KOPT-K1 (cell line): ENCODE data around the gene IFI30.

Source experiments
- H3K27ac ChIP-seq: fragments of 200-600 bp; sonication (generic); 2 replicates; pipeline ENCODE4 v1.5.1; 2016; ENCODE audit warnings: antibody characterized with exemption, mild to moderate bottlenecking, low read depth, low read length; ENCODE audit not compliant: poor library complexity, severe bottlenecking
- H3K36me3 ChIP-seq: fragments of 200-600 bp; sonication (generic); 2 replicates; pipeline ENCODE4 v1.5.1; 2017; ENCODE audit warnings: antibody characterized with exemption, mild to moderate bottlenecking, low read length, moderate library complexity; ENCODE audit not compliant: insufficient read depth
- H3K9me3 ChIP-seq: fragments of 200-600 bp; sonication (generic); 2 replicates; pipeline ENCODE4 v1.5.1; 2017; ENCODE audit warnings: antibody characterized with exemption, low read length, mild to moderate bottlenecking; ENCODE audit not compliant: insufficient read depth, poor library complexity, severe bottlenecking

IFI30 gene

DNA sequence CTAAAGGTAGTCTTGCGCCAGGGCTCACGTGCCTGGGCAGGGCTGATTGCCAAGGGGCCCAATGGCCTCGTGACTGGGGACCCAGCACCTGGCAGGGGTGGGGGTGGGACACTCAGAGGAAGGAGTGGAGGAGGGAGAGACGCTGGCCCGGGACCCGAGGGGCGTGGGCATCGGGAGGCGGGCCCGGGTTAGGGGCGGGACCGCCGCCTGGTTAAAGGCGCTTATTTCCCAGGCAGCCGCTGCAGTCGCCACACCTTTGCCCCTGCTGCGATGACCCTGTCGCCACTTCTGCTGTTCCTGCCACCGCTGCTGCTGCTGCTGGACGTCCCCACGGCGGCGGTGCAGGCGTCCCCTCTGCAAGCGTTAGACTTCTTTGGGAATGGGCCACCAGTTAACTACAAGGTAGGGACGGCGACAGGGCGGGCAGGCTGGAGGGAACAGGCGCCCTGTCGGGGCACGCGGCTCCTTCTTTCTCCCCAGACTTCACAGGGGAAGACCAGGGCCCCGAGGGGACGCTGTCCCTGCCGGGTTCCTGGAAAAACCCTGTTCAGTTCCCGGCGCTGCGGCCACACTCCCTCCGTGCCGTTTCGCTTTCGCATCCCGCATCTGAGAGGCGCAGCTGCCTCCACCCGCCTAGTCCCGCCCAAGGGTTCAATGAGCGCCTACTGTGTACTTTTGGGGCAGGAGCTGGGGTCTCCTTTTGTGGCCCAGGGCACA, at the start of gene IFI30:
Gene IFI30 (plus strand): TSS at position 242 of the 717 bp plus-strand sequence. CDS start 29 bp downstream, at position 271.
- Histone ChIP-seq H3K27ac (peak within 1 kb of the TSS; percentile 47), H3K9me3 (no peaks in the 10 kb centered on the region), H3K36me3 (peaks cover 11% of the 10 kb centered on the region; the same call in 1 of the 2 replicates)

DNA sequence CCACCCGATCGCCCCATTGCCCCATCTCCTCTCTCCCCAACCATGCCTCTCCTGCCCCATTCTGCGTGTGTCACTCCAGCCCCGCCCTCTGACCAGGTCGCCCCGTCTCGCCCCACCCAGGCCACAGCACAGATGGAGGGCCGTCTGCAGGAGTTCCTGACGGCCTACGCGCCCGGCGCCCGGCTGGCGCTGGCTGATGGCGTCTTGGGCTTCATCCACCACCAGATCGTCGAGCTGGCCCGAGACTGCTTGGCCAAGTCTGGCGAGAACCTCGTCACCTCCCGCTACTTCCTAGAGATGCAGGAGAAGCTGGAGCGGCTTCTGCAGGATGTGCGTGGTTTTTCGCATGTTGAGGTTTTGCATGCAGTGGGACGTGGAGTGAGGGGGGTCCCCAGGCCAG, 49.8 kb upstream of the IFI30 start:
- no peak overlapping the region for H3K27ac ChIP-seq
- H3K36me3 ChIP-seq, result peaks cover 56% of the 10 kb centered on the region; the same call in 1 of the 2 replicates
- H3K9me3 ChIP-seq, result no peaks in the 10 kb centered on the region

DNA sequence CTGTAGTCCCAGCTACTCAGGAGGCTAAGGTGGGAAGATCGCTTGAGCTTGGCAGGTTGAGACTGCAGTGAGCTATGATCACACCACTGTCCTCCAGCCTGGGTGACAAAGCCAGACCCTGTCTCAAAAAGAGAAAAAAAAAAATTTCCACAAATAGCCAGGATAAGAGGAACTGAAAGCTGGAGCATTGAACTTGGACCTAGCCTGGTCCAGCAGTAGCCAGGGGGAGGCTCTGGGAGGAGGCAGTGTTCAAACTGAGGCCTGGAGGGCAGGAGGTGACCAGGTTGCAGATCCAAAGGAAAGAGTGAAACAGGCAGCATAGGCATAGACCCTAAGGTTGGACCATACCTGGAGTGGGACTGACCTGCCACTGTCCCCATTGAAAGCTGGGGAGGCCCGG, 47.5 kb upstream of the IFI30 start:
- H3K36me3 ChIP-seq, result peaks cover 75% of the 10 kb centered on the region
- H3K9me3 ChIP-seq, result no peaks in the 10 kb centered on the region
- H3K27ac ChIP-seq, result no peak overlapping the region

DNA sequence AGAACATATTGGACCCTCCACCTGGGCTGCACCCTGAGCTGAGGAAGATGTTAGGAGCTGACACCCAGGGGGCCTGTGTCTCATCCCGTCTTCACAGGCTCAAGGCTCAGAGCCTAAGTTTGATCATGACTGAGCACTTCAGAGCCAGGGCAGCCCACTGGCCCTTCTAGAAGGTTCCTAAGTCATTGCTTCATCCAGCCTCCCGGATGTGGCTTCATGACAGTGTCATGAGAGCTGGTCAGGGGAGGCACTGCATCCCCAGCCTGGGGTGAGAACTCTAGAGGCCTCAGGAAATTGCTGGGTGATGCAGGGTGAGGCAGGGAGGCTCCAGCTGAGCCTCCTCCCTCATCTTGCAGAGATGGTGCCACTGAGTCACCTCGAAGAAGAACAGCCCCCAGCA, 45.6 kb upstream of the IFI30 start:
- H3K36me3 ChIP-seq, result peaks cover 75% of the 10 kb centered on the region
- no peak overlapping the region for H3K27ac ChIP-seq
- H3K9me3 ChIP-seq, result no peaks in the 10 kb centered on the region

DNA sequence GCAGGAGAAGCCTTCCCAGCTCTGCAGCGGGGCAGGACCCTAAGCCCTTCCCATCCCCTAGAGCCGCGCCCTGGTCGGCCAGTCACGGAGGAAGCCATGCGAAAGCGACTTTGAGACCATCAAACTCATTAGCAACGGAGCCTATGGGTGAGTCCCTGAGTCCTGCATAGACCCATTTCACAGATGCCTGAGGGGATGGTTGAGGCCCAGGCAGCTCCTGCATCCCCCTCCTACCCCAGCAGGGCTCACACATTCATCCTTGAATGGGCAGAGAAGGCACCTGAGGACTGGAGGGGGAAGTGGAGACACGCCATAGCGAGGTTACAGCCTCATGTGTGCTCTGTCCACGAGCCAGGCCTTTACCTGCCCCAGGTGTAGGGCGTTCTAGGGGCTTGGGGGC, 44.8 kb upstream of the IFI30 start:
- H3K27ac ChIP-seq, result no peak overlapping the region
- H3K36me3 ChIP-seq, result peaks cover 72% of the 10 kb centered on the region
- H3K9me3 ChIP-seq, result no peaks in the 10 kb centered on the region

DNA sequence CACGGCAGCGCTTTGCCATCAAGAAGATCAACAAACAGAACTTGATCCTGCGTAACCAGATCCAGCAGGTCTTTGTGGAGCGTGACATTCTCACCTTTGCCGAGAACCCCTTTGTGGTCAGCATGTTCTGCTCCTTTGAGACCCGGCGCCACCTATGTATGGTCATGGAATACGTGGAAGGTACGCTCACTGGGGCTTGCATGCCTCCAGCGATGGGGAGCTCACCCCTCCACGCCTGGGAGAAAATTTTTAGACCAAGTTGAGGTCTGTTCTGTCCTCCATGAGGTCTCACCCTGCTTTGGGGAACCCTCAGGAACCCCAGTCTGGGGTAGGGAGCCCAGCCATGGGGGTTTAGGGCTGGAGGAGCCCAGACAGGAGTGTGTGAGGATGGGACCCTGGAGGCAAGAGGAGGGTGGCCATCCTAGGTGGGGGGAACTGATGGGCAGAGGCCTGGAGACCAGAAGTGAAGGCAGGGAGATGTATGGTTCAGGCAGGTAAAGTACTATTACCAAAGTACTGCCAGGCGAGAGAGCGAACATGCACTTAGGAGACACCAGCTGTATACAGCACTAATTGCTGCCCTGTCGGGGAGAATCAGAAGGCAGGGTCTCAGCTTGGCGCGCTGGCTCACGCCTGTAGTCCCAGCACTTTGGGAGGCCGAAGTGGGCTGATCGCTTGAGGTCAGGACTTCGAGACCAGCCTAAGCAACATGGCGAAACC, 42.9 kb upstream of the IFI30 start:
- Histone ChIP-seq H3K9me3 (no peaks in the 10 kb centered on the region), H3K27ac (no peak overlapping the region), H3K36me3 (peaks cover 64% of the 10 kb centered on the region)

DNA sequence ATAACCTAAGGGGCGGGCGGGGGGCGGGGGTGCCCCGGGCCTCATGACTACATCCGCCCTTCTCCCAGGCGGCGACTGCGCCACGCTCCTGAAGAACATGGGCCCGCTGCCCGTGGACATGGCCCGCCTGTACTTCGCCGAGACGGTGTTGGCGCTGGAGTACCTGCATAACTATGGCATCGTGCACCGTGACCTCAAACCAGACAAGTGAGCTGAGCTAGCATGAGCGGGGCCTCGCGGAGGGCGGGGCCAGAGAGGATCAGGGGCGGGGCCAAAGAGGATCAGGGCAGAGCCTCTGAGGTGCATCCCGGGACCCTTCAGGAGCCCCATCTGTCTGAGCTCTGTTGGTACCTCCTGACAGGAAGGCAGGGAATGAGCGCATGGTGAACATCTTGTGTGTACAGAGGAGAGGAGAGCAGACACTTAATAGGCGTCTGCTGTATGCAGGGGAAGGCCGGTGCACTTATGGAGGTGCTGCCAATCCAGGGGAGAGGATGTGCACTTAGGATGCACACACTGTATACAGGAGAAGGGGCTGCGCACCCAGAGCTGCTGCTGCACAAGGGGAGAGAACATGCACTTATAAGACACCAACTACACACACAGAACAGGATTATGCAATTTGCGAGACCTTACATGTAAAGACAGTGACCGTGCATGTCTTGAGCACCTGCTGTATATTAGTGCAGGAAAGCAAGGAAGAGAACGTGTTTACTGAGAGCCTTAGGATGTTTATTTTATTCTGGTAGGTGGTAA, 41.6 kb upstream of the IFI30 start:
- H3K27ac ChIP-seq, result no peak overlapping the region
- H3K9me3 ChIP-seq, result no peaks in the 10 kb centered on the region
- H3K36me3 ChIP-seq, result peaks cover 67% of the 10 kb centered on the region

DNA sequence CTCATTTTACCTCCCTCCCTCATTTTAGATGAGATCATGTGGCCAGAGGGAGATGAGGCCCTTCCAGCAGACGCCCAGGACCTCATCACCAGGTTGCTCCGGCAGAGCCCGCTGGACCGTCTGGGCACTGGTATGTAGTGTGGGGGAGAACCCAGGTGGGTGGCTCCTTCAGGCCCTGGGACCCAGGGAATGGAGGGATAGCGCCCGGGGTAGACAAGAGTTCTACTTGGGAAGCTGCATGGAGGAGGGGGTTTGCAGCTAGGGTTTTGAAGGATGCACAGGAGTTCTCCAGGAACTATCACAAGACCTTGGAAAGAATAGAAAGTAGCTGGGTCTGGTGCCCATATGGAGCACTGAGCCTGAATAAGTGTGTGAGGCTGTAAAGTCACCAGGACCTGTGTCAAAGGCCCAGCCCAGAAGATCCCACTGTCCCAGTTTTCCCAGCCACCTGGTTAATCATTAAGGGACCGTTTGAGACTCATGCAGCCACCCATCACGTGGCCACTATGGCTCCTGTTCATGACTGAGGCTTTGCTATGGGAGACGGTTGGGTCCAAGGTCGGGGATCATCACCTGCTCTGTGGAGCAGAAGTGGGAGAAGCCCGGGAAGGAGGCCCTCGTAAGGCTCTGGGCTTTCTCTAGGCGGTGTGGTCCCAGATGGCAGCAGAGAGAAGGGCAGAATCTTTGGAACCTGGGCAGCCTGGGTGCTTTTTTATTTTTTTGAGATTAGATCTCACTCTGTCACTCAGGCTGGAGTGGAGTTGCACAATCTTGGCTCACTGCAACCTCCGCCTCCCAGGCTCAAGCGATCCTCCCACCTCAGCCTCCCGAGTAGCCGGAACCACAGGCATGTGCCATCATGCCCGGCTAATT, 37.7 kb upstream of the IFI30 start:
- Histone ChIP-seq H3K36me3 (peaks cover 62% of the 10 kb centered on the region), H3K27ac (no peak overlapping the region), H3K9me3 (no peaks in the 10 kb centered on the region)

DNA sequence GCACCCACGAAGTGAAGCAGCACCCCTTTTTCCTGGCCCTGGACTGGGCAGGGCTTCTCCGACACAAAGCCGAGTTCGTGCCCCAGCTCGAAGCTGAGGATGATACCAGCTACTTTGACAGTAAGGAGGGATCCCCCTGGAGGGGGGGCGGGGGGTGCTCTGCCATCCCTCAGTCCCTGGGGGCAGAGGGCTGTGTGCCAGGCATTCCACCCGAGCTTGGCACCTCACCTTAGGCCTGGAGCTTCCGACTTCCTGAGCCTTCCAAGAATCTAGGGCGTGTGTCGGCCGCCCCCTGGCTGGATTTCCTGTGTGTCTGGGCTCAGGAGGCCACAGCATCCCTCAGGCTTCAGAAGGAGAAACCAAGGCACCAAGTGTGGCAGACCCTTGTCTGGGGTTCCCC, 36.4 kb upstream of the IFI30 start:
- no peak overlapping the region for H3K27ac ChIP-seq
- H3K36me3 ChIP-seq, result peaks cover 68% of the 10 kb centered on the region
- H3K9me3 ChIP-seq, result no peaks in the 10 kb centered on the region

DNA sequence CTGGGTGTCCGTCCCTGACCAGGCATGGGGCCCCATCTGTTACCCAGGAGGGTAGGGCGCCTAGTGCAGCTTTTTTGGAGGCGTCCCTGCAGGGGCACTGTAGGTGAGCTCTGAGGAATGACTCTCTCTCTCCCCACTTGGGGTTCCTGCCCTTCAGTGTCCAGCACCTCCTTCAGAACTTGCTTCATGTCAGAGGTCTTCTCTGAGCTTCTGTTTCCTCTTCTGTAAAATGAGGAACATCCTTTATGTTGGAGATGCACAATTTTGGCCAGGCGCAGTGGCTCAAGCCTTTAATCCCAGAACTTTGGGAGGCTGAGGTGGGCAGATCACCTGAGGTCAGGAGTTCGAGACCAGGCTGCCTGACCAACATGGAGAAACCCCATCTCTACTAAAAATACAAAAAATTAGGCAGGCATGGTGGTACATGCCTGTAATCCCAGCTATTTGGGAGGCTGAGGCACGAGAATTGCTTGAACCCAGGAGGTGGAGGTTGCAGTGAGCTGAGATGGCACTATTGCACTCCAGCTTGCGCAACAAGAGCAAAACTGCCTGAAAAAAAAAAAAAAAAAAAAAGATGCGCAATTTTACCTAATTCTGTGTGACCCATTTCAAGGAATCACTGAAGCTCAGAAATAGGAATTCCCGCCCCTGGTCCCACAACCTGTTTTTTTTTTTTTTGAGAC, 35.8 kb upstream of the IFI30 start:
- Histone ChIP-seq H3K36me3 (peaks cover 67% of the 10 kb centered on the region), H3K27ac (no peak overlapping the region), H3K9me3 (no peaks in the 10 kb centered on the region)

DNA sequence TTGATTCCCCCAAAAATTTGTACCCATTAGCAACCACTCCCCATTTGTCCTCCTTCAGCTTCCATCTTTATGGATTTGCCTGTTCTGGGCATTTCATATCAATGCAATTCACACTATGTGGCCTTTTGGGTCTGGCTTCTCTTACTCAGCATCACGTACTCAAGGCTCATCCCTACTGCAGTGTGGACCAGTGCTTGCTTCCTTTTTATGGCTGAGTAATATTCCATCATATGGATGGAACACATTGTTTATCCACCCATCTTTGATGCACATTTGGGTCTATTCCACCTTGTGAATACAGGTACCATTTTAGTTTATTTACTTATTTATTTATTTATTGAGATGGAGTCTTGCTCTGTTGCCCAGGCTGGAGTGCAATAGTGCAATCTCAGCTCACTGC, 33.1 kb upstream of the IFI30 start:
- Histone ChIP-seq H3K27ac (no peak overlapping the region), H3K36me3 (peaks cover 76% of the 10 kb centered on the region), H3K9me3 (no peaks in the 10 kb centered on the region)

DNA sequence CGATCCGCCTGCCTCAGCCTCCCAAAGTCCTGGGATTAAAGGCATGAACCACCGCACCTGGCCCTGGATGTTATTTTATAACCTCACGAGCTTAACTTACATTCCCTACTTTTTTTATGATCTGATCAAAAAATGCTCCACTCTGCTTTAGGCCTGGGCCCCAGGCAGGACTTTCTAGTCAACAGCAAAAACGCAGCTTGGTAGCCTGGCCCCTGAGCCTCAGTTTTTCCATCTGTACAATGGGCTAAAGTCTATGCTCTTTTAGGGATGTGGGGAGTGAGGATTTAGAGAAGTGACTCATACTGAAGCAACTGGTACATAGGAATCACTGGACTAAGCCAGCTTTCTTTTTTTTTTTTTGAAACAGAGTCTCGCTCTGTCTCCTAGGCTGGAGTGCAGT, 32.6 kb upstream of the IFI30 start:
- no peak overlapping the region for H3K27ac ChIP-seq
- H3K9me3 ChIP-seq, result no peaks in the 10 kb centered on the region
- peaks cover 80% of the 10 kb centered on the region for H3K36me3 ChIP-seq

DNA sequence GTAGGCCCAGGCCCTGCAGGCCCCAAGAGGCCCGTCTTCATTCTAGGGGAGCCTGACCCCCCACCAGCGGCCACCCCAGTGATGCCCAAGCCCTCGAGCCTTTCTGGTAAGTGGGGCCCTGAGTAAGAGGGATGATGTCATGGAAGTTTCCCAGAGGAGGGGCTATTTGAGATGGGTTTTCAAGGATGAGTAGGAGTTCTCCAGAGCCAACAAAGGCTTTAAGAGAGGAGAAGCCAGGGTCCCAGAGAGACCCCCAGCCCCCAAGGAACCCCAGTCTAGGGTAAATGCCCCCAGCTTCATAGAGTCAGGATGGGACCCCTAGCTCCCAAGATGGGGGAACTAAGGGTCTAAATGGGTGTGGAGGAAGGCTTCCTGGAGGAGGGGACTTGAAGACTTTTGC, 29.7 kb upstream of the IFI30 start:
- Histone ChIP-seq H3K36me3 (peaks cover 71% of the 10 kb centered on the region), H3K9me3 (no peaks in the 10 kb centered on the region), H3K27ac (no peak overlapping the region)

DNA sequence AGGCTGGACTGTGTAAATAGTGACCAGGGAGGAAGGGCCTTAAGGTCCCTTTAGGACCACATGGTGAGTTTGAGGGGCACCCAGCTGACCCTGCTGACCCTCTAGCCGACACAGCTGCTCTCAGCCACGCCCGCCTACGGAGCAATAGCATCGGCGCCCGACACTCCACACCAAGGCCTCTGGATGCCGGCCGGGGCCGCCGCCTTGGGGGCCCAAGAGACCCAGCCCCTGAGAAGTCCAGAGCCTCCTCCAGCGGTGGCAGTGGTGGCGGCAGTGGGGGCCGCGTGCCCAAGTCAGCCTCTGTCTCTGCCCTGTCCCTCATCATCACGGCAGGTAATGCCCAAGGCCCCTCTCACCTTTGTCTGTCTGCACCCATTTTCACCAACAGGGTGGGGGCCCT, 29.3 kb upstream of the IFI30 start:
- Histone ChIP-seq H3K9me3 (no peaks in the 10 kb centered on the region), H3K36me3 (peaks cover 67% of the 10 kb centered on the region), H3K27ac (no peak overlapping the region)
